ENCODE data around the gene SIDT2.

Gene SIDT2

DNA sequence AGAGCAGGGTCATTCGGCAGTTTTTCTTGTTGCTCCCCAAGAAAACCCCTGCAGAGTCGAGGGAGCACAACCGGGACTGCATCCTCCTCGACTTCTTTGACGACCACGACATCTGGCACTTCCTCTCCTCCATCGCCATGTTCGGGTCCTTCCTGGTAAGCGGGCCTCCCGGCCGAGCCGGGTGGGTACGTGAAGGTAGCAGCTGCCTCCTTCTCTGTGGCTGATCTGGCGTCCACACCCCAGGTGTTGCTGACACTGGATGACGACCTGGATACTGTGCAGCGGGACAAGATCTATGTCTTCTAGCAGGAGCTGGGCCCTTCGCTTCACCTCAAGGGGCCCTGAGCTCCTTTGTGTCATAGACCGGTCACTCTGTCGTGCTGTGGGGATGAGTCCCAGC lies 17.2 kb downstream of the SIDT2 start:
- in situ Hi-C loops (cut with HindIII; ENCODE audit: low pct_unique_long_range_greater_than_20kb, low sequenced_read_pairs): no loop called here
- no peak for TF ChIP-seq JUND (IDR thresholded peaks at IDR 0.05; ENCODE audit: low read depth)
- no peak for DNase-seq (ENCODE audit: low read depth in 1 of 2, low spot score in 1 of 2)

DNA sequence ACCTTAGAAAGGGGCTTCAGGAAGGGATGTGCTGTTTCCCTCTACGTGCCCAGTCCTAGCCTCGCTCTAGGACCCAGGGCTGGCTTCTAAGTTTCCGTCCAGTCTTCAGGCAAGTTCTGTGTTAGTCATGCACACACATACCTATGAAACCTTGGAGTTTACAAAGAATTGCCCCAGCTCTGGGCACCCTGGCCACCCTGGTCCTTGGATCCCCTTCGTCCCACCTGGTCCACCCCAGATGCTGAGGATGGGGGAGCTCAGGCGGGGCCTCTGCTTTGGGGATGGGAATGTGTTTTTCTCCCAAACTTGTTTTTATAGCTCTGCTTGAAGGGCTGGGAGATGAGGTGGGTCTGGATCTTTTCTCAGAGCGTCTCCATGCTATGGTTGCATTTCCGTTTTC lies 18.5 kb downstream of the SIDT2 start:
- TF ChIP-seq JUND (IDR thresholded peaks at IDR 0.05; ENCODE audit: low read depth): no peak
- in situ Hi-C loops (cut with HindIII; ENCODE audit: low pct_unique_long_range_greater_than_20kb, low sequenced_read_pairs): no loop called here
- no peak for DNase-seq (ENCODE audit: low read depth in 1 of 2, low spot score in 1 of 2)

DNA sequence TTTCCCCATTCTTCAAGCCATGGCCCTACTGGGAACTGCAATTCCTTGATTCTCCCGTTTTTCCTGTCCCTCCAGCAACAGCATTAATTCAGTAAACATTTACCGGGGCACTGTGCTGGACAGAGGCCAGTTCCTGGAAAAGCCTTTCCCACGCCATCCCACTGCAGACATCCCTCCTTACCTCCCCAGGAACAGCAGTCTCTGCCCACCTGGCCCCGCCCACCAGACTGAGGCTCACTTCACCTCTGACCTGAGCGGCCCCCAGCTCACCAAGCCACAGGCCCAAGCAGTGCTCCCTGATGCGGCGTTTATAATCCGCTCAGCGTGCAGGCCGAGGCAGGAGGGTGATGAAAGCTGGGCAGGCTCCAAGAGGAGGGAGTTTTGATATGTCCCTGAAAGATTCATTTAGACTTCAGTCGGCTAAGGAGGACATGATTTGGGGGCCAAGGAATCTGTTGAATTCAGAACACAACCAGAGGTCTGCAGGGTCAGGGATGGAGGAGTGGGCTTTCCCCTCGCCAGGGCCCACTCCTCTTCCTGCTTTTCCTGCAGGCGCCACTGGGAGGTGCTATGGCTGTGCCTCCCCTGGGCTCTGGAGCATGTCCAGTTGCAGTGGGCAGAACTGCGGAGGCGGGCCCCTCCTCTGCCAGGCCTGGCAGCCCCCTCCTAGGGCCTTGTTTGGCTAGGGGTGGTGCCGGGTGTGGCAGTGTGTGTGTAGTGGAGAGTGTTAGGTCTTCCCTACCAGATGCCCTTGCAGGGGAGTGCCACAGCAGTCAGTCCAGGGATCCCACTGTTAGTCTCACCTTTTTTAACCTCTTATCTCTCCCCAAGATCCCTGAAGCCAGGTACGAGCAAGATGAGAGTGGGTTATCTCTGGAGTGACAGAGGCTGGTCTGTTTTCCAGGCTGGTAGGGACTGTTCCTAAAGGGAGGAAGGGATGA lies 19.2 kb downstream of the SIDT2 start:
- in situ Hi-C loops (cut with HindIII; ENCODE audit: low pct_unique_long_range_greater_than_20kb, low sequenced_read_pairs): no loop called here
- TF ChIP-seq JUND (IDR thresholded peaks at IDR 0.05; ENCODE audit: low read depth): no peak
- DNase-seq (ENCODE audit: low read depth in 1 of 2, low spot score in 1 of 2): peak in 1 of 2 experiments; percentile 90

DNA sequence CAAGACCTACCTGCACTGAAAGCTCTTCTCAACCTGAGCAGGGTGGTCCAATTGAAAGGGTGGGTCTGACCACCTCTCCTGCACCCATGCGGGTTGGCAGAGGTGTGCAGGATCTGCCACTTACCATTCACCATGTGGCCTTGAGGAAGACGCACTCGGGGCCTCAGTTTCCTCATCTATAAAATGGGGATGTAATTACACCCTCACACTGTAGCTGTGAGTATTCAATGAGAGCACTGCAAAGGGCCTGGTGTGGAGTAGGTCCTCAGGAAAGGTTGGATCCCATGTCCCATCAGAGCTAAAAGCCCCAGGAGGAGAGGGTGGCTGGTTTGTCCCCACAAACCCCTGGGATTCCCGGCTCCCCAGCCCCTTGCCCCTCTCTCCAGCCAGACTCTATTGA lies 20.1 kb downstream of the SIDT2 start:
- in situ Hi-C loops (cut with HindIII; ENCODE audit: low pct_unique_long_range_greater_than_20kb, low sequenced_read_pairs): no loop called here
- TF ChIP-seq JUND (IDR thresholded peaks at IDR 0.05; ENCODE audit: low read depth): no peak
- no peak for DNase-seq (ENCODE audit: low read depth in 1 of 2, low spot score in 1 of 2)

DNA sequence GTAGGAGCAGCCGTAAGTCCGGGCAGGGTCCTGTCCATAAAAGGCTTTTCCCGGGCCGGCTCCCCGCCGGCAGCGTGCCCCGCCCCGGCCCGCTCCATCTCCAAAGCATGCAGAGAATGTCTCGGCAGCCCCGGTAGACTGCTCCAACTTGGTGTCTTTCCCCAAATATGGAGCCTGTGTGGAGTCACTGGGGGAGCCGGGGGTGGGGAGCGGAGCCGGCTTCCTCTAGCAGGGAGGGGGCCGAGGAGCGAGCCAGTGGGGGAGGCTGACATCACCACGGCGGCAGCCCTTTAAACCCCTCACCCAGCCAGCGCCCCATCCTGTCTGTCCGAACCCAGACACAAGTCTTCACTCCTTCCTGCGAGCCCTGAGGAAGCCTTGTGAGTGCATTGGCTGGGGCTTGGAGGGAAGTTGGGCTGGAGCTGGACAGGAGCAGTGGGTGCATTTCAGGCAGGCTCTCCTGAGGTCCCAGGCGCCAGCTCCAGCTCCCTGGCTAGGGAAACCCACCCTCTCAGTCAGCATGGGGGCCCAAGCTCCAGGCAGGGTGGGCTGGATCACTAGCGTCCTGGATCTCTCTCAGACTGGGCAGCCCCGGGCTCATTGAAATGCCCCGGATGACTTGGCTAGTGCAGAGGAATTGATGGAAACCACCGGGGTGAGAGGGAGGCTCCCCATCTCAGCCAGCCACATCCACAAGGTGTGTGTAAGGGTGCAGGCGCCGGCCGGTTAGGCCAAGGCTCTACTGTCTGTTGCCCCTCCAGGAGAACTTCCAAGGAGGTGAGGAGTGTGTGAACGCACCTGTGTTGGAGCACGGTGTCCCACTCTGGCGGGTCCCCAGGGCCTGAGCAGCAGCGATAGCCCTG lies 20.7 kb downstream of the SIDT2 start, which contains the start of gene TAGLN:
Gene TAGLN (plus strand): TSS at position 318 of the 863 bp plus-strand sequence. CDS start 3,644 bp downstream, outside the sequence.
- no peak for TF ChIP-seq JUND (IDR thresholded peaks at IDR 0.05; ENCODE audit: low read depth)
- in situ Hi-C loops (cut with HindIII; ENCODE audit: low pct_unique_long_range_greater_than_20kb, low sequenced_read_pairs): no loop called here
- DNase-seq (ENCODE audit: low read depth in 1 of 2, low spot score in 1 of 2): no peak

DNA sequence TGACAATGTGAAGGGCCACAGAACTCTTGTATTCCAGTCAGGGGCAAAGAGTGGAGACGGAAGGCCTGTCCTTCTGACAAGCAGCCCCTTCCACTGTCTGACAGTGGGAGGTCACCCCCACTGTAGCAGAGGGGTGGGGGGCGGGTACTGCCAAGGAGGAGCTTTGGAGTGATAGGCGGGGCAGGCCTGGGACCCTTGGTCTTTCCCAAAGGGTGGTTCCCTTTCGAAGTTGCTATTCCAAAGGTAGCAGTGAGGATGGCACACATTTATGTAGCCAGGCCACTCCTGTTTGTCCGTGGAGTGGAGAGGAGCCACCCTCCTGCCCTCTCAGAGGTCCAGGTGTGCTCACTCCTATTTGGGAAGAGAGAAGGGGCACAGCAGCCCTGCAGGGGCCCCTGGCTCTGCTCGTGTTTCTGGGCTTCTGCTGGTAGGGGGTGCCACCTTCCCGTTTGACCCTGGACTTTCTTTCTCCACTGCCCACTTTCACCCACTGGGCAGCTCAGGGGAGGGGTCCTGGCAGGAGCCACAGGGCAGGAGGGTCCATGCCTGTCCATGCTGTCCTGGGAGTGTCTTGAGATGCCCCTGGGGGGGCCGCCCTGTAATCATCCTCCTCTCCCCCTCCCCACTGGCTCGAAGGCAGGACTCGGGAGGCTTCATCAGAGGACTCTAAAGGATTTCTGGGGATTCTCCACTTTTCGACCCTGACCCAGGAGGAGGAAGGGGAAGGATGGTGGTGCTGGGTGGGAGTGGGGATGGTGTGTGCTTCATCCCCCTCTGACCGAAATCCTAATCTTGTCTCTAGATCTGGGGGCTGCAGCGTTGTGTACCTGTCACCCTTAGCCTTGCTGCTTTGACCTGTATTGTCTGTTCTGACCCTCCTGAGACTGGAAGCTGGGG lies 21.6 kb downstream of the SIDT2 start:
- TF ChIP-seq JUND (IDR thresholded peaks at IDR 0.05; ENCODE audit: low read depth): no peak

DNA sequence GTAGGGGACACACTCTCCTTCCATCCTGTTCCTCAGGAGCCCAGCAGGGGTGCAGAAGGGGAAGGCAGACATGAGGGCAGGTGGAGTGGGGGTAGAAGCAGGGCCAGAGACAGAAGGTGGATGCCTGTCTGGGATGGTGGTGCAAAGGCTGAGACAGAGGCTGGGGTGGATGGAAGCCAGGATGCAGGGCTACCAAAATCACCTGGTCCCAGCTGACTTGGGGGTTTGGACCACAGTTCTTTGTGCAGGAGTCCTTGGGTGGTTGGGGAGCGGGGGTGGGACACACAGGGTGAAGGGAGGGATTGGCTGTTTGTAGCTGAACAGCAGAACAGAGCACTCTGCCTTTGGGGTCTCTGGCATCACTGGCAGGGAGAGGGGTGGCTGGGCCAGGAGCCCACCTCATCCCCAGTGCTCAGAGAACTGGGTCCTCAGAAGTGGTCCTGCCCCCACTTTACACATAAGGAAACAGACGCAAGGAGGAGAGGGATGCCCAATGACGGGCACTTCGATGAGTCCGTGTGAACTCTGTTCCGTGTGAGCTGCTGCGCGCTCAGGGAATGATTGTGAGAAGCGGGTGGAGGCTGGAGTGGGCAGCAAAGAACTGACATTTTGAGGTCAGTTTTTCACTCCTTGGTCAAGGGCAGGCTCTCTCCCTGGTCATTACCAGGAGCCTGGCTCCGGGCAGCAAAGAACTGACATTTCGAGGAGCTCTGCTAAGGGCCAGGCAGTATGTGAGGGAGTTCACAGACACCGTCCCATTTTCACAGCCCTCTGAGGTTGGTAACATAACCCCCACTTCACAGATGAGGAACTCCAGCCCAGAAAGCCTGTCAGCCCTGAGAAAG lies 22.5 kb downstream of the SIDT2 start:
- TF ChIP-seq JUND (IDR thresholded peaks at IDR 0.05; ENCODE audit: low read depth): no peak
- DNase-seq (ENCODE audit: low read depth in 1 of 2, low spot score in 1 of 2): no peak
- in situ Hi-C loops (cut with HindIII; ENCODE audit: low pct_unique_long_range_greater_than_20kb, low sequenced_read_pairs): no loop called here

More for the DNA sequence above, 21.6 kb downstream of the SIDT2 start:
- in situ Hi-C loops (cut with HindIII; ENCODE audit: low pct_unique_long_range_greater_than_20kb, low sequenced_read_pairs): no loop called here
- DNase-seq (ENCODE audit: low read depth in 1 of 2, low spot score in 1 of 2): no peak

DNA sequence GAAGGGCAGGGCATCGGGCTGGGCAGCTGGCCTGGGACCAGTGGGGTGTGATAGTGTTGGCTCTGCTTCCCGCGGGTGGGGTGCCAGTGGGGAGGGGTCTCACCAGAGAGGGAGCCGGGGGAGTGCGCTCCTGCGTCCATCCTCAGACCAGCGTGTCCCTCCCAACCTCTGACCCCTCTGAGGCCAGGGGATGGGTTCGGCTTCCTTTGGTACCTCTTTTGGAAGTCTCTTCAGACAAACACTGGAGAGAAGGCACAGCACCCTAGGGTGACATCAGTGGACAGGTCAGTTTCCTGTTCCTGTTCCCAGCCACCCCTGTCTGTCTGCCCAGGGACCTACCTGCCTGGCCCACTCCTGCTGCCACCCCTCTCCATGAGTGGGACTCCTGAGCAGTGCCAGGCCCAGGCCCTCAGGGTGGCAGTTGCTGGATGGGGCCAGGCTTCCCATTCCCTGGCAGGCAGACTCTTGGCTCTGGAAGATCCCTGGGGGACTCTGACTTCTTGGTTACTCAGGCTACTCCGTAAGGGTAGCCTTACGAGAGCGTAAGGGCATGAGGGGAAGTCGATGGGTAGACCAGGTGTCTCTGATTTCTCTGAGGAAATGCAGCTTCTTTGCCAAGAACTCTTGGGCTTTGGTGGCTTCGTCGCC lies 23.2 kb downstream of the SIDT2 start:
- in situ Hi-C loops (cut with HindIII; ENCODE audit: low pct_unique_long_range_greater_than_20kb, low sequenced_read_pairs): no loop called here

DNA sequence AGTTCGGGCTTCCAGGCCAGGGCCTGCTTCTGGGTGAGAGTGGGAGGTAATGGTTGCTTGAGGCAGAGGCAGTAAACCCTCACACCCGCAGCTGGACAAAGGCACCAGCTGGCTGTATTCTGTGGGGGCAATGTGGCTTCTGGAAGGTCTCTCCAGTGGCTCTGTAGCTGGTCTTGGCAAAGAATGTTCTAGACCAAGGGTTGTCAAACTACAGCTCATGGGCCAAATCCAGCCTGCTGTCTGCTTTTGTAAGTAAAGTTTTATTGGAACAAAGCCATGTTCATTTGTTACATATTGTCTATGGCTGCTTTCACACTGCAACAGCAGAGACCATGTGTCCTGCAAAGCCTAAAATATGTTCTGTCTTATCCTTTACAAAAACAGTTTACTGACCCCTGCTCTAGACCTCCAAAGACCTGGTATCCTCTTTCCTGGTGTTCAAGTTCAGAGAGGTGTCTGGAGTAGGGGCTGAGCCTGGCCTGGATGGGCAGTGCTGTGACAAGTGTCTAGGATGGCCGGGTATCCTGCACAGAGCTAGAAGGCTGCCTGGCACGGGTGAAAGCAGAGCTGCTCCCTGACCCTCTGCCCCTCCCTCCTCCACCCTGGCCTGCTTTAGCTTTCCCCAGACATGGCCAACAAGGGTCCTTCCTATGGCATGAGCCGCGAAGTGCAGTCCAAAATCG lies 24.0 kb downstream of the SIDT2 start:
- in situ Hi-C loops (cut with HindIII; ENCODE audit: low pct_unique_long_range_greater_than_20kb, low sequenced_read_pairs): no loop called here
- no peak for TF ChIP-seq JUND (IDR thresholded peaks at IDR 0.05; ENCODE audit: low read depth)
- no peak for DNase-seq (ENCODE audit: low read depth in 1 of 2, low spot score in 1 of 2)

More for the DNA sequence above, 23.2 kb downstream of the SIDT2 start:
- DNase-seq (ENCODE audit: low read depth in 1 of 2, low spot score in 1 of 2): no peak
- TF ChIP-seq JUND (IDR thresholded peaks at IDR 0.05; ENCODE audit: low read depth): no peak

DNA sequence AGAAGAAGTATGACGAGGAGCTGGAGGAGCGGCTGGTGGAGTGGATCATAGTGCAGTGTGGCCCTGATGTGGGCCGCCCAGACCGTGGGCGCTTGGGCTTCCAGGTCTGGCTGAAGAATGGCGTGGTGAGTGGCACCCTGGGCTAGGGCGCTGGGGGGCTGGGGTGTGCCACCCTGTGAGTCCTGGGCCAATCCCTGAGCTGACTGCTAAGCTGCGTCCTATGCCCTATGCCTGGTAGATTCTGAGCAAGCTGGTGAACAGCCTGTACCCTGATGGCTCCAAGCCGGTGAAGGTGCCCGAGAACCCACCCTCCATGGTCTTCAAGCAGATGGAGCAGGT lies 24.5 kb downstream of the SIDT2 start:
- in situ Hi-C loops (cut with HindIII; ENCODE audit: low pct_unique_long_range_greater_than_20kb, low sequenced_read_pairs): no loop called here
- TF ChIP-seq JUND (IDR thresholded peaks at IDR 0.05; ENCODE audit: low read depth): no peak

More for the DNA sequence above, 24.5 kb downstream of the SIDT2 start:
- DNase-seq (ENCODE audit: low read depth in 1 of 2, low spot score in 1 of 2): no peak

Data from T47D (cell line).